HepG2 (cell line): ENCODE results near the gene ANP32B. TPM values are rescaled to one million over a fixed set of nuclear protein-coding genes. Genes with fewer than 3 reads are reported as not detected.

Experiments used
- BRD4 ChIP-seq: sonication (generic); formaldehyde crosslinking; IDR thresholded peaks from 2 replicates; pipeline ENCODE4 v1.4.0; 2020; ENCODE audit warnings: missing genetic modification reagents
- CENPT ChIP-seq: sonication (generic); formaldehyde crosslinking; IDR thresholded peaks from 2 replicates; pipeline ENCODE4 v1.8.0; 2022; ENCODE audit warnings: low read depth, mild to moderate bottlenecking, moderate library complexity, missing genetic modification reagents
- FOXO1 ChIP-seq: sonication (generic); formaldehyde crosslinking; IDR thresholded peaks from 2 replicates; pipeline ENCODE4 v1.4.0; 2020; ENCODE audit warnings: missing genetic modification reagents
- GLI4 ChIP-seq: sonication (generic); formaldehyde crosslinking; IDR thresholded peaks from 2 replicates; pipeline ENCODE4 v1.5.1; 2020; ENCODE audit warnings: missing genetic modification reagents, mild to moderate bottlenecking, moderate library complexity, borderline replicate concordance
- MAFF ChIP-seq: IDR thresholded peaks from 2 replicates; pipeline ENCODE4 v1.6.1; 2011; ENCODE audit warnings: low read depth, low read length, improper control_type of control experiment
- MZF1 ChIP-seq: sonication (generic); formaldehyde crosslinking; IDR thresholded peaks from 2 replicates; pipeline ENCODE4 v1.8.1; 2023; ENCODE audit warnings: mild to moderate bottlenecking, missing genetic modification reagents, borderline replicate concordance
- NFRKB ChIP-seq: fragments of 450-650 bp; IDR thresholded peaks from 2 replicates; pipeline ENCODE4 v1.6.1; 2017
- PCBP2 ChIP-seq: fragments of 200-400 bp; formaldehyde crosslinking; optimal IDR thresholded peaks from 2 replicates; pipeline ENCODE3; 2018; ENCODE audit warnings: low read length, low read depth; ENCODE audit not compliant: poor library complexity, severe bottlenecking
- POLR2AphosphoS5 ChIP-seq: IDR thresholded peaks from 2 replicates; pipeline ENCODE4 v1.6.1; 2012; ENCODE audit warnings: low read depth, low read length
- SIN3B ChIP-seq: fragments of 150-350 bp; IDR thresholded peaks from 2 replicates; pipeline ENCODE4 v1.6.1; 2014; ENCODE audit warnings: low read length
- SP5 ChIP-seq: IDR thresholded peaks from 2 replicates; pipeline ENCODE4 v1.6.1; 2016; ENCODE audit warnings: low read depth, borderline replicate concordance
- TAF15 ChIP-seq: fragments of 200-400 bp; formaldehyde crosslinking; IDR thresholded peaks from one replicate; pipeline ENCODE4 v1.6.1; 2018; ENCODE audit warnings: mild to moderate bottlenecking, low read depth, low read length; ENCODE audit not compliant: poor library complexity, severe bottlenecking
- USF2 ChIP-seq, 2 experiments: sonication (generic) in 1 of 2; formaldehyde crosslinking in 1 of 2; IDR thresholded peaks; 2 replicates each; pipeline versions ENCODE4 v1.5.1 to v1.6.1; 2011 to 2020; ENCODE audit warnings: borderline replicate concordance in 1 of 2, low read depth in 1 of 2, low read length in 1 of 2, mild to moderate bottlenecking in 1 of 2, missing genetic modification reagents in 1 of 2, moderate library complexity in 1 of 2
- YEATS4 ChIP-seq: sonication (generic); formaldehyde crosslinking; IDR thresholded peaks from 2 replicates; pipeline ENCODE4 v1.4.0; 2020; ENCODE audit warnings: missing genetic modification reagents, borderline replicate concordance
- ZBTB38 ChIP-seq: sonication (generic); formaldehyde crosslinking; IDR thresholded peaks from 2 replicates; pipeline ENCODE4 v1.5.1; 2020; ENCODE audit warnings: mild to moderate bottlenecking, missing genetic modification reagents
- ZBTB7A ChIP-seq: sonication (generic); formaldehyde crosslinking; IDR thresholded peaks from 2 replicates; pipeline ENCODE4 v1.8.0; 2022; ENCODE audit warnings: mild to moderate bottlenecking, missing genetic modification reagents
- ZBTB8A ChIP-seq: sonication (generic); formaldehyde crosslinking; IDR thresholded peaks from 2 replicates; pipeline ENCODE4 v1.4.0; 2020; ENCODE audit warnings: mild to moderate bottlenecking, low read depth, missing genetic modification reagents, borderline replicate concordance
- ZNF180 ChIP-seq: sonication (generic); formaldehyde crosslinking; IDR thresholded peaks from 2 replicates; pipeline ENCODE4 v1.4.0; 2020; ENCODE audit warnings: low read depth, missing genetic modification reagents, borderline replicate concordance
- ZNF264 ChIP-seq: sonication (generic); formaldehyde crosslinking; IDR thresholded peaks from 2 replicates; pipeline ENCODE4 v1.4.0; 2020; ENCODE audit warnings: missing genetic modification reagents
- ZNF350 ChIP-seq: sonication (generic); formaldehyde crosslinking; IDR thresholded peaks from 2 replicates; pipeline ENCODE4 v1.4.0; 2020; ENCODE audit warnings: mild to moderate bottlenecking, low read depth, missing genetic modification reagents, borderline replicate concordance
- ZNF552 ChIP-seq: sonication (generic); formaldehyde crosslinking; IDR thresholded peaks from 2 replicates; pipeline ENCODE4 v1.9.0; 2022; ENCODE audit warnings: missing genetic modification reagents, mild to moderate bottlenecking, borderline replicate concordance
- ZNF598 ChIP-seq: sonication (generic); formaldehyde crosslinking; IDR thresholded peaks from 2 replicates; pipeline ENCODE4 v1.5.1; 2020; ENCODE audit warnings: mild to moderate bottlenecking, missing genetic modification reagents, borderline replicate concordance
- ZNF792 ChIP-seq: IDR thresholded peaks from 2 replicates; pipeline ENCODE4 v1.6.1; 2016
- polyA plus RNA-seq, 8 experiments: library from polyadenylated mRNA; depleted of rRNA in 3 of 8; stranded (reverse) in 7 of 8; unstranded in 1 of 8; fragments of >200 nt; fragmentation: Illumina TruSeq in 4 of 8; extraction: Trizol in 4 of 8; gene quantifications; 2 replicates each; pipeline versions ENCODE4 v1.2.1 to v1.2.3, GENCODE V29; 2011 to 2016; ENCODE audit warnings: low read depth in 4 of 8, missing spikeins in 1 of 8, mixed read lengths in 1 of 8; ENCODE audit not compliant: insufficient read depth in 1 of 8
- total RNA-seq, 5 experiments: library from RNA; depleted of rRNA; stranded (reverse); fragments of >200 nt; fragmentation: Illumina TruSeq; extraction: Trizol; gene quantifications; 2 replicates each; pipeline ENCODE4 v1.2.3, GENCODE V29; 2016; ENCODE audit warnings: low read depth in 1 of 5
- TF ChIP-seq, protein P1 (sequence below): sonication (generic); formaldehyde crosslinking; IDR thresholded peaks from 2 replicates; pipeline ENCODE4 v1.4.0; 2020; ENCODE audit warnings: missing genetic modification reagents

The ANP32B gene
- total and polyA plus RNA-seq, 2 of the 13 experiments (the other 11 are each of a cell fraction or from before 2014, with no cell fraction given), result 22.1 to 37.5 TPM

- TF ChIP-seq NFRKB (no peak), SP5 (CRISPR knock-in tag) (0 out of 2 replicates have a peak, but pooled peaks have one; percentile 30), ZNF350 (peak; percentile 64; the same call in 1 of the 2 replicates), MZF1 (CRISPR knock-in tag) (no peak), ZNF792 (CRISPR knock-in tag) (peak; percentile 56), POLR2AphosphoS5 (peak; percentile 86), GLI4 (CRISPR knock-in tag) (peak; percentile 66; the same call in 1 of the 2 replicates), BRD4 (peak; percentile 48; the same call in 1 of the 2 replicates), PCBP2 (no peak), ZBTB8A (no peak), ZNF264 (CRISPR knock-in tag) (peak; percentile 14; the same call in 1 of the 2 replicates), USF2 (IDR thresholded peaks at IDR 0.05; ENCODE audit: low read depth, low read length) (no peak), USF2 (CRISPR knock-in tag; IDR thresholded peaks at IDR 0.05; ENCODE audit: borderline replicate concordance) (no peak), ZNF552 (no peak), TAF15 (no peak), YEATS4 (peak; percentile 92), SIN3B (no peak), ZBTB7A (CRISPR knock-in tag) (no peak), MAFF (no peak), ZBTB38 (CRISPR knock-in tag) (peak; percentile 70), ZNF598 (CRISPR knock-in tag) (0 out of 2 replicates have a peak, but pooled peaks have one; percentile 56), ZNF180 (no peak), FOXO1 (CRISPR knock-in tag) (no peak), CENPT (0 out of 2 replicates have a peak, but pooled peaks have one; percentile 35)
- TF ChIP-seq, protein P1, sequence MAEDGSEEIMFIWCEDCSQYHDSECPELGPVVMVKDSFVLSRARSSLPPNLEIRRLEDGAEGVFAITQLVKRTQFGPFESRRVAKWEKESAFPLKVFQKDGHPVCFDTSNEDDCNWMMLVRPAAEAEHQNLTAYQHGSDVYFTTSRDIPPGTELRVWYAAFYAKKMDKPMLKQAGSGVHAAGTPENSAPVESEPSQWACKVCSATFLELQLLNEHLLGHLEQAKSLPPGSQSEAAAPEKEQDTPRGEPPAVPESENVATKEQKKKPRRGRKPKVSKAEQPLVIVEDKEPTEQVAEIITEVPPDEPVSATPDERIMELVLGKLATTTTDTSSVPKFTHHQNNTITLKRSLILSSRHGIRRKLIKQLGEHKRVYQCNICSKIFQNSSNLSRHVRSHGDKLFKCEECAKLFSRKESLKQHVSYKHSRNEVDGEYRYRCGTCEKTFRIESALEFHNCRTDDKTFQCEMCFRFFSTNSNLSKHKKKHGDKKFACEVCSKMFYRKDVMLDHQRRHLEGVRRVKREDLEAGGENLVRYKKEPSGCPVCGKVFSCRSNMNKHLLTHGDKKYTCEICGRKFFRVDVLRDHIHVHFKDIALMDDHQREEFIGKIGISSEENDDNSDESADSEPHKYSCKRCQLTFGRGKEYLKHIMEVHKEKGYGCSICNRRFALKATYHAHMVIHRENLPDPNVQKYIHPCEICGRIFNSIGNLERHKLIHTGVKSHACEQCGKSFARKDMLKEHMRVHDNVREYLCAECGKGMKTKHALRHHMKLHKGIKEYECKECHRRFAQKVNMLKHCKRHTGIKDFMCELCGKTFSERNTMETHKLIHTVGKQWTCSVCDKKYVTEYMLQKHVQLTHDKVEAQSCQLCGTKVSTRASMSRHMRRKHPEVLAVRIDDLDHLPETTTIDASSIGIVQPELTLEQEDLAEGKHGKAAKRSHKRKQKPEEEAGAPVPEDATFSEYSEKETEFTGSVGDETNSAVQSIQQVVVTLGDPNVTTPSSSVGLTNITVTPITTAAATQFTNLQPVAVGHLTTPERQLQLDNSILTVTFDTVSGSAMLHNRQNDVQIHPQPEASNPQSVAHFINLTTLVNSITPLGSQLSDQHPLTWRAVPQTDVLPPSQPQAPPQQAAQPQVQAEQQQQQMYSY (CRISPR knock-in tag), result peak; percentile 16; the same call in 1 of the 2 replicates
These were observed 73.4 kb downstream of the ANP32B start, which contains the start of gene NANS (continued) for GRCh38 chr9:98056269-98057137.
